Liver (tissue), 9 donors: ENCODE measurements around the gene EFS. TPM values are rescaled to one million over a fixed set of nuclear protein-coding genes. Genes with fewer than 3 reads are reported as not detected.
A peak's percentile ranks its signal among the peaks of the same experiment; 100 is the strongest.

ENCODE experiments used
- DNase-seq: peaks from one replicate; pipeline ENCODE4 v3.0.0-alpha.2; 2017; ENCODE audit warnings: low spot score
- H3K27ac ChIP-seq, 2 donors: one replicate each; pipeline ENCODE4 v1.7.0; 2013; ENCODE audit warnings: inconsistent platforms in 2 of 2, low read length in 2 of 2, control low read depth in 1 of 2, low read depth in 1 of 2, mild to moderate bottlenecking in 1 of 2
- H3K27me3 ChIP-seq, 4 donors: one replicate each; pipeline versions ENCODE4 v1.6.1 to v1.7.0; 2013; ENCODE audit warnings: low read length in 3 of 4, inconsistent platforms in 1 of 4, mild to moderate bottlenecking in 1 of 4, moderate library complexity in 1 of 4; ENCODE audit not compliant: control insufficient read depth in 4 of 4, insufficient read depth in 4 of 4
- H3K36me3 ChIP-seq, 4 donors: one replicate each; pipeline versions ENCODE4 v1.6.1 to v1.7.0; 2013; ENCODE audit warnings: low read length in 3 of 4, mild to moderate bottlenecking in 3 of 4, low read depth in 1 of 4, moderate library complexity in 1 of 4; ENCODE audit not compliant: control insufficient read depth in 4 of 4, insufficient read depth in 3 of 4
- H3K4me1 ChIP-seq, 4 donors: one replicate each; pipeline versions ENCODE4 v1.6.1 to v1.7.0; 2013; ENCODE audit warnings: low read length in 3 of 4, mild to moderate bottlenecking in 3 of 4, moderate library complexity in 1 of 4; ENCODE audit not compliant: control insufficient read depth in 4 of 4, insufficient read depth in 4 of 4
- H3K4me3 ChIP-seq, 3 donors: one replicate each; pipeline versions ENCODE4 v1.6.1 to v1.7.0; 2013; ENCODE audit warnings: low read length in 3 of 3, control low read depth in 1 of 3, low read depth in 1 of 3, mild to moderate bottlenecking in 1 of 3
- H3K9ac ChIP-seq, 2 donors: one replicate each; pipeline ENCODE4 v1.7.0; 2013; ENCODE audit warnings: low read length in 2 of 2, mild to moderate bottlenecking in 2 of 2, moderate library complexity in 2 of 2, control low read depth in 1 of 2, low read depth in 1 of 2
- H3K9me3 ChIP-seq, 4 donors: one replicate each; pipeline versions ENCODE4 v1.6.1 to v1.7.0; 2013; ENCODE audit warnings: low read length in 3 of 4; ENCODE audit not compliant: control insufficient read depth in 4 of 4
- EGR1 ChIP-seq, 2 donors: IDR thresholded peaks; 2 replicates each; pipeline ENCODE4 v1.6.1; 2016 to 2018; ENCODE audit warnings: antibody characterized with exemption in 2 of 2, low read depth in 2 of 2
- FOXA1 ChIP-seq: IDR thresholded peaks from 2 replicates; pipeline ENCODE4 v1.6.1; 2016; ENCODE audit warnings: antibody characterized with exemption
- FOXA2 ChIP-seq: IDR thresholded peaks from 2 replicates; pipeline ENCODE4 v1.6.1; 2016; ENCODE audit warnings: antibody characterized with exemption
- GABPA ChIP-seq, 2 donors: IDR thresholded peaks in 1 of 2; conservative IDR thresholded peaks in 1 of 2; 2 replicates each; pipeline ENCODE4 v1.6.1; 2016; ENCODE audit warnings: antibody characterized with exemption in 2 of 2, mild to moderate bottlenecking in 1 of 2, moderate library complexity in 1 of 2
- HNF4A ChIP-seq, 2 donors: conservative IDR thresholded peaks; 2 replicates each; pipeline ENCODE4 v1.6.1; 2016; ENCODE audit warnings: antibody characterized with exemption in 2 of 2, mild to moderate bottlenecking in 2 of 2
- HNF4G ChIP-seq: IDR thresholded peaks from 2 replicates; pipeline ENCODE4 v1.6.1; 2016; ENCODE audit warnings: antibody characterized with exemption
- JUND ChIP-seq, 2 donors: IDR thresholded peaks; 2 replicates each; pipeline ENCODE4 v1.6.1; 2016; ENCODE audit warnings: antibody characterized with exemption in 2 of 2
- RAD21 ChIP-seq, 2 donors: IDR thresholded peaks; 2 replicates each; pipeline ENCODE4 v1.6.1; 2016; ENCODE audit warnings: antibody characterized with exemption in 2 of 2, mild to moderate bottlenecking in 2 of 2
- RXRA ChIP-seq, 2 donors: IDR thresholded peaks; 2 replicates each; pipeline ENCODE4 v1.6.1; 2017 to 2018; ENCODE audit warnings: antibody characterized with exemption in 2 of 2, mild to moderate bottlenecking in 1 of 2
- YY1 ChIP-seq: IDR thresholded peaks from 2 replicates; pipeline ENCODE4 v1.6.1; 2016; ENCODE audit warnings: antibody characterized with exemption, mild to moderate bottlenecking
- WGBS: extraction: QIAGEN DNeasy Blood & Tissue Kit; methylation state at CpG from one replicate; pipeline ENCODE4 v1.1.7; 2013; 5-methylcytosine and 5-hydroxymethylcytosine counted together
- polyA plus RNA-seq, 2 donors: library from polyadenylated mRNA; stranded (reverse) in 1 of 2; unstranded in 1 of 2; fragments of 200-250 nt in 1 of 2; fragments of >200 nt in 1 of 2; fragmentation: Nextera tagmentation in 1 of 2; extraction: Ambion mirVana in 1 of 2; gene quantifications; one replicate each; pipeline versions ENCODE4 v1.2.1 to v1.2.3, GENCODE V29; 2013 to 2015
- total RNA-seq, 2 donors: library from RNA; depleted of rRNA; stranded (reverse); fragments of >200 nt; gene quantifications; one replicate each; pipeline ENCODE4 v1.2.3, GENCODE V29; 2014
- TF ChIP-seq, protein P1 (sequence below): IDR thresholded peaks from 2 replicates; pipeline ENCODE4 v1.6.1; 2016; ENCODE audit warnings: antibody characterized with exemption
- TF ChIP-seq, protein P2 (sequence below): IDR thresholded peaks from 2 replicates; pipeline ENCODE4 v1.6.1; 2016; ENCODE audit warnings: antibody characterized with exemption, mild to moderate bottlenecking
- TF ChIP-seq, protein P3 (sequence below): IDR thresholded peaks from 2 replicates; pipeline ENCODE4 v1.6.1; 2016; ENCODE audit warnings: antibody characterized with exemption
- TF ChIP-seq, protein P4 (sequence below): fragments of 150-350 bp; IDR thresholded peaks from 2 replicates; pipeline ENCODE4 v1.5.1; 2017; ENCODE audit warnings: improper control_type of control experiment, low read depth, low read length; ENCODE audit not compliant: missing input control
- donor health status: healthy.
- donor health status: healthy.
- donor health status: healthy.
- donor health status: healthy.
- donor health status: healthy.

Gene EFS
- total and polyA plus RNA-seq, 4 donors, result 0.10 to 0.69 (median 0.54) TPM

DNA sequence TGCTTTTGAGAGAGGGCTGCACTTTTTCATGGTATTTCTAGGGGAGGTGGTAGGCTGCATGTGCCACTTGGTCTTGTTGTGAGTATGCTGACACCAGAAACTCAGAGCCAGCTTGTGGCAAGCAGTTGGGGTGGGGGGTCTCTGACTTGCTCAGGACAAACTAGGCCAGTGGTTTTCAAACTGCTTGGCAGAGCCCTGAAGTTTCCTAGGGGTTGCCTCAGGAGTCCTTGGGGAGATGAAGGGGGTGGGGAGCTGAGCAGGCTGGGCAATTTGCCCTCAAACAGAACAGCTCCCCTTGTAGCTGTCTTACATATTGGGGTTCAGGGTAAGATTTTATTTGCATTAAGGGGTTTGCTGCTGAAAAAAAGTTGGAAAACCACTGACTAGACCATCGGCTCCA lies 54.4 kb downstream of the EFS start:
- H3K9ac ChIP-seq, result no peak overlapping the region
- H3K36me3 ChIP-seq, result peaks cover 0 to 14% (median 6%) of the 10 kb centered on the region in 4 donors
- H3K4me3 ChIP-seq, result no peak overlapping the region
- H3K27me3 ChIP-seq, result no peaks in the 10 kb centered on the region
- TF ChIP-seq, protein P1, sequence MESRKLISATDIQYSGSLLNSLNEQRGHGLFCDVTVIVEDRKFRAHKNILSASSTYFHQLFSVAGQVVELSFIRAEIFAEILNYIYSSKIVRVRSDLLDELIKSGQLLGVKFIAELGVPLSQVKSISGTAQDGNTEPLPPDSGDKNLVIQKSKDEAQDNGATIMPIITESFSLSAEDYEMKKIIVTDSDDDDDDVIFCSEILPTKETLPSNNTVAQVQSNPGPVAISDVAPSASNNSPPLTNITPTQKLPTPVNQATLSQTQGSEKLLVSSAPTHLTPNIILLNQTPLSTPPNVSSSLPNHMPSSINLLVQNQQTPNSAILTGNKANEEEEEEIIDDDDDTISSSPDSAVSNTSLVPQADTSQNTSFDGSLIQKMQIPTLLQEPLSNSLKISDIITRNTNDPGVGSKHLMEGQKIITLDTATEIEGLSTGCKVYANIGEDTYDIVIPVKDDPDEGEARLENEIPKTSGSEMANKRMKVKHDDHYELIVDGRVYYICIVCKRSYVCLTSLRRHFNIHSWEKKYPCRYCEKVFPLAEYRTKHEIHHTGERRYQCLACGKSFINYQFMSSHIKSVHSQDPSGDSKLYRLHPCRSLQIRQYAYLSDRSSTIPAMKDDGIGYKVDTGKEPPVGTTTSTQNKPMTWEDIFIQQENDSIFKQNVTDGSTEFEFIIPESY, result no peak
- no peak for TF ChIP-seq GABPA (IDR thresholded peaks at IDR 0.05 in 1 of 2, conservative IDR thresholded peaks at IDR 0.05 in 1 of 2)
- peaks cover 15 to 37% (median 23%) of the 10 kb centered on the region in 4 donors for H3K4me1 ChIP-seq
- no peaks in the 10 kb centered on the region for H3K9me3 ChIP-seq
- H3K27ac ChIP-seq, result no peak overlapping the region
- 87% methylated on average over 1 of the region's 1 CpG for WGBS
- no peak for DNase-seq

DNA sequence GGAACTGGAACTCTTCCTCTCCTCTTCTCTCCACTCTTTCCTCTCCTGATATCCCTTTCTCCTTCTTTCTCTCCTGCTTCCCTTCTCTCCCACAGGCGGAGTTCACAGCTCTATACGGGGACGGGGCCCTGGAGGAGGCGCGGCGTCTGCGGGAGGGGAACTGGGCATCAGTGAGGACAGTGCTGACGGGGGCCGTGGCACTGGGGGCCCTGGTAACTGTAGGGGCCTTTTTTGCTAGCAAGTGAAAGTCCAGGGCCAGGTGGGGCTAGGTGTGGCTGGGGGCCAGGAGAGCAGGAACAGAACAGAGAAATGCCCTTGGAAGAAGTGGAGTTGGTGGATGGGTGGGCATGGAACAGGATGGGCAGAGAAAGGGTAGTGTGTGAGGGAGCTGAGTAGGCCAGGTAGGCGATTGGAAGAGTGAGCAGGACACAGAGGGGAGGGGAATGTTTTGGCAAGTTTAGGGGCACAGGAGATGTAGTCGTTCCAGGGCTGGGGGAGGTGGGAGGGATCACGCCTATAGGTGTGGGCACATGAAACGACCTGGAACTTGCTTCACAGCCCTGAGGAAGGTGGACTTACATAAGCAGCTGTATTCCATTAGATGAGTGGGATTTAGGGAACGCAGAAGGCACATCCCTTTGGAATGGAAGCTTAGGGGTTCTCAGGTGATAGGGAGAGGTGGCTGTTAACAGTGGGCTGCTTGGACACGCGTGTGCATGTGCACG lies 56.1 kb downstream of the EFS start:
- no peak for DNase-seq
- Histone ChIP-seq H3K4me1 (peaks cover 15 to 37% (median 24%) of the 10 kb centered on the region in 4 donors), H3K27me3 (no peaks in the 10 kb centered on the region), H3K36me3 (peaks cover 0 to 14% (median 6%) of the 10 kb centered on the region in 4 donors), H3K27ac (no peak overlapping the region), H3K9me3 (no peaks in the 10 kb centered on the region), H3K4me3 (no peak overlapping the region), H3K9ac (no peak overlapping the region)
- 90% methylated on average over 17 of the region's 17 CpGs for WGBS
- no peak for TF ChIP-seq HNF4A (conservative IDR thresholded peaks at IDR 0.05)
- TF ChIP-seq, protein P2, sequence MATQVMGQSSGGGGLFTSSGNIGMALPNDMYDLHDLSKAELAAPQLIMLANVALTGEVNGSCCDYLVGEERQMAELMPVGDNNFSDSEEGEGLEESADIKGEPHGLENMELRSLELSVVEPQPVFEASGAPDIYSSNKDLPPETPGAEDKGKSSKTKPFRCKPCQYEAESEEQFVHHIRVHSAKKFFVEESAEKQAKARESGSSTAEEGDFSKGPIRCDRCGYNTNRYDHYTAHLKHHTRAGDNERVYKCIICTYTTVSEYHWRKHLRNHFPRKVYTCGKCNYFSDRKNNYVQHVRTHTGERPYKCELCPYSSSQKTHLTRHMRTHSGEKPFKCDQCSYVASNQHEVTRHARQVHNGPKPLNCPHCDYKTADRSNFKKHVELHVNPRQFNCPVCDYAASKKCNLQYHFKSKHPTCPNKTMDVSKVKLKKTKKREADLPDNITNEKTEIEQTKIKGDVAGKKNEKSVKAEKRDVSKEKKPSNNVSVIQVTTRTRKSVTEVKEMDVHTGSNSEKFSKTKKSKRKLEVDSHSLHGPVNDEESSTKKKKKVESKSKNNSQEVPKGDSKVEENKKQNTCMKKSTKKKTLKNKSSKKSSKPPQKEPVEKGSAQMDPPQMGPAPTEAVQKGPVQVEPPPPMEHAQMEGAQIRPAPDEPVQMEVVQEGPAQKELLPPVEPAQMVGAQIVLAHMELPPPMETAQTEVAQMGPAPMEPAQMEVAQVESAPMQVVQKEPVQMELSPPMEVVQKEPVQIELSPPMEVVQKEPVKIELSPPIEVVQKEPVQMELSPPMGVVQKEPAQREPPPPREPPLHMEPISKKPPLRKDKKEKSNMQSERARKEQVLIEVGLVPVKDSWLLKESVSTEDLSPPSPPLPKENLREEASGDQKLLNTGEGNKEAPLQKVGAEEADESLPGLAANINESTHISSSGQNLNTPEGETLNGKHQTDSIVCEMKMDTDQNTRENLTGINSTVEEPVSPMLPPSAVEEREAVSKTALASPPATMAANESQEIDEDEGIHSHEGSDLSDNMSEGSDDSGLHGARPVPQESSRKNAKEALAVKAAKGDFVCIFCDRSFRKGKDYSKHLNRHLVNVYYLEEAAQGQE, result no peak

DNA sequence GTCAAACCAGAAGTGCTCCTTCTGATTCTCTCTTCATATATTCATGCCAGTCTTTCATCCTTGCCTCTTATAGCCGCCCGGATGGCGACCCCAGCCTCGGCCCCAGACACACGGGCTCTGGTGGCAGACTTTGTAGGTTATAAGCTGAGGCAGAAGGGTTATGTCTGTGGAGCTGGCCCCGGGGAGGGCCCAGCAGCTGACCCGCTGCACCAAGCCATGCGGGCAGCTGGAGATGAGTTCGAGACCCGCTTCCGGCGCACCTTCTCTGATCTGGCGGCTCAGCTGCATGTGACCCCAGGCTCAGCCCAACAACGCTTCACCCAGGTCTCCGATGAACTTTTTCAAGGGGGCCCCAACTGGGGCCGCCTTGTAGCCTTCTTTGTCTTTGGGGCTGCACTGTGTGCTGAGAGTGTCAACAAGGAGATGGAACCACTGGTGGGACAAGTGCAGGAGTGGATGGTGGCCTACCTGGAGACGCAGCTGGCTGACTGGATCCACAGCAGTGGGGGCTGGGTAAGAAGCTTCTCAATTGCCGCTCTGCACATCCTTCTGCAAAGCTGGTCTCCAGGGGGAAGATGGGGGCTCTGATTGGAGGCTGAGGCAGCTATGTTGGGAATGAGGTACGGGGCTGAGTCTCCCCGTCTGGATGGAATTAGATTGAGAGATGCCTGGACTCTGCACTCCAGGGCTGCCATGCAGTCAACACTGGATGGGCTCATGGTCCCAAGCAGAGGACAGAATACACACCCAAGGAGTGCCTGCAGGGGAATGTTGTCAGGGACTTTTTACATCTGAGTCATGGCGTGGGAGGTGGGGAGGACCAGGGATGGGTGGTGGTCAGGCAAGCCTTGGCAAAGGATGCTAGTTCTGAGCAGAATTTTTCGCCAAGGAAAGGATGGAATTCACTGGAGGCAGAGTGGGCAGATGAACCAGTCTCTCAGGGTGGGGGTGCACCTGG lies 57.0 kb downstream of the EFS start:
- TF ChIP-seq FOXA1, result no peak
- no peak for TF ChIP-seq EGR1 (IDR thresholded peaks at IDR 0.05; ENCODE audit: low read depth in 2 of 2)
- no peak for TF ChIP-seq JUND (IDR thresholded peaks at IDR 0.05)
- TF ChIP-seq, protein P3, sequence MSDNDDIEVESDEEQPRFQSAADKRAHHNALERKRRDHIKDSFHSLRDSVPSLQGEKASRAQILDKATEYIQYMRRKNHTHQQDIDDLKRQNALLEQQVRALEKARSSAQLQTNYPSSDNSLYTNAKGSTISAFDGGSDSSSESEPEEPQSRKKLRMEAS, result no peak
- no peak for TF ChIP-seq HNF4G
- TF ChIP-seq, protein P1, result no peak
- TF ChIP-seq RXRA (IDR thresholded peaks at IDR 0.05), result no peak
- TF ChIP-seq, protein P4, sequence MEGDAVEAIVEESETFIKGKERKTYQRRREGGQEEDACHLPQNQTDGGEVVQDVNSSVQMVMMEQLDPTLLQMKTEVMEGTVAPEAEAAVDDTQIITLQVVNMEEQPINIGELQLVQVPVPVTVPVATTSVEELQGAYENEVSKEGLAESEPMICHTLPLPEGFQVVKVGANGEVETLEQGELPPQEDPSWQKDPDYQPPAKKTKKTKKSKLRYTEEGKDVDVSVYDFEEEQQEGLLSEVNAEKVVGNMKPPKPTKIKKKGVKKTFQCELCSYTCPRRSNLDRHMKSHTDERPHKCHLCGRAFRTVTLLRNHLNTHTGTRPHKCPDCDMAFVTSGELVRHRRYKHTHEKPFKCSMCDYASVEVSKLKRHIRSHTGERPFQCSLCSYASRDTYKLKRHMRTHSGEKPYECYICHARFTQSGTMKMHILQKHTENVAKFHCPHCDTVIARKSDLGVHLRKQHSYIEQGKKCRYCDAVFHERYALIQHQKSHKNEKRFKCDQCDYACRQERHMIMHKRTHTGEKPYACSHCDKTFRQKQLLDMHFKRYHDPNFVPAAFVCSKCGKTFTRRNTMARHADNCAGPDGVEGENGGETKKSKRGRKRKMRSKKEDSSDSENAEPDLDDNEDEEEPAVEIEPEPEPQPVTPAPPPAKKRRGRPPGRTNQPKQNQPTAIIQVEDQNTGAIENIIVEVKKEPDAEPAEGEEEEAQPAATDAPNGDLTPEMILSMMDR, result no peak
- no peak for TF ChIP-seq FOXA2
- TF ChIP-seq YY1, result no peak
- TF ChIP-seq RAD21 (IDR thresholded peaks at IDR 0.05), result no peak
- Histone ChIP-seq H3K27ac (peak overlapping the region in 1 of 2 donors; percentile 93), H3K9me3 (no peaks in the 10 kb centered on the region), H3K27me3 (no peaks in the 10 kb centered on the region), H3K9ac (peak overlapping the region; percentile 93 to 95), H3K36me3 (peaks cover 0 to 14% (median 6%) of the 10 kb centered on the region in 4 donors), H3K4me3 (peak overlapping the region in 2 of 3 donors; percentile 75 to 93), H3K4me1 (peaks cover 15 to 37% (median 24%) of the 10 kb centered on the region in 4 donors)
- no peak for DNase-seq
- WGBS, result 94% methylated on average over 22 of the region's 22 CpGs
